WI38 (cell line): ENCODE data around the gene ERBB4.

Experiments used
- H3K4me3 ChIP-seq: 2 replicates; pipeline ENCODE4 v1.5.1; 2011; ENCODE audit warnings: low read depth, mild to moderate bottlenecking, control low read depth, low read length
- CTCF ChIP-seq: IDR thresholded peaks from 2 replicates; pipeline ENCODE4 v1.5.1; 2012; ENCODE audit warnings: low read depth, mild to moderate bottlenecking, control low read depth, low read length

ERBB4 gene

GRCh38 chr2:211359347-211359746, 1179.3 kb downstream of the ERBB4 start:
- no peak overlapping the region for H3K4me3 ChIP-seq
- TF ChIP-seq CTCF, result no peak

GRCh38 chr2:211358504-211358903, 1180.1 kb downstream of the ERBB4 start:
- H3K4me3 ChIP-seq, result no peak overlapping the region
- no peak for TF ChIP-seq CTCF

- H3K4me3 ChIP-seq, result no peak overlapping the region
- TF ChIP-seq CTCF, result no peak
Observed at GRCh38 chr2:211354481-211354880, 1184.1 kb downstream of the ERBB4 start.

GRCh38 chr2:211351987-211352386, 1186.6 kb downstream of the ERBB4 start:
- no peak overlapping the region for H3K4me3 ChIP-seq
- no peak for TF ChIP-seq CTCF

- H3K4me3 ChIP-seq, result no peak overlapping the region
- TF ChIP-seq CTCF, result no peak
Observed at GRCh38 chr2:211349031-211349430, 1189.6 kb downstream of the ERBB4 start.

GRCh38 chr2:211347328-211347727, 1191.3 kb downstream of the ERBB4 start:
- no peak for TF ChIP-seq CTCF
- H3K4me3 ChIP-seq, result no peak overlapping the region

GRCh38 chr2:211344289-211344688, 1194.3 kb downstream of the ERBB4 start:
- no peak for TF ChIP-seq CTCF
- H3K4me3 ChIP-seq, result no peak overlapping the region
